GM10248 (cell line): ENCODE results near the gene PRICKLE4.

ENCODE experiments used
- CTCF ChIA-PET: fragments of 300-600 bp; sonication (Branson Sonifier 250); formaldehyde crosslinking; extraction: SDS; loops from one replicate; lab custom pipeline; 2021; ENCODE audit warnings: antibody characterized with exemption; lab: Yijun Ruan, JAX
- POLR2A ChIA-PET: fragments of 350-650 bp; sonication (Branson Sonifier 250); formaldehyde crosslinking; extraction: SDS; loops from one replicate; lab custom pipeline; 2020; ENCODE audit warnings: antibody characterized with exemption; lab: Yijun Ruan, JAX
- DNase-seq: peaks from one replicate; pipeline ENCODE4 v3.0.0; 2012; ENCODE audit errors: extremely low spot score
- CTCF ChIP-seq: IDR thresholded peaks from 2 replicates; pipeline ENCODE4 v1.5.1; 2012; ENCODE audit warnings: mild to moderate bottlenecking, low read depth; ENCODE audit errors: extremely low read depth, missing control alignments, control extremely low read depth

PRICKLE4 gene

GRCh38 chr6:41778895-41779294 lies 1.7 kb upstream of the PRICKLE4 start:
- TF ChIP-seq CTCF, result no peak
- no peak for DNase-seq
- ChIA-PET POLR2A (no interaction called here), CTCF (interaction anchor here (0.7 to 6.7 kb wide), 7 partner anchors 8 to 315 kb away, joined by 3 to 52 read pairs (median 3); partner anchors contain the start of gene TOMM6)

GRCh38 chr6:41779336-41779735 lies 1.2 kb upstream of the PRICKLE4 start:
- POLR2A ChIA-PET, result no interaction called here
- no peak for TF ChIP-seq CTCF
- CTCF ChIA-PET, result interaction anchor here (0.7 to 11.1 kb wide), 3 partner anchors 46 to 266 kb away, joined by 3 to 253 read pairs (median 4); partner anchors contain the start of gene TAF8
- DNase-seq, result no peak

- DNase-seq, result peak; percentile 99
- POLR2A ChIA-PET, result no interaction called here
- CTCF ChIA-PET, result interaction anchor here (0.7 to 11.1 kb wide), 3 partner anchors 46 to 266 kb away, joined by 3 to 253 read pairs (median 4); partner anchors contain the start of gene TAF8
- TF ChIP-seq CTCF, result peak; percentile 100
Observed at GRCh38 chr6:41779788-41780550, 613 bp upstream of the PRICKLE4 start, which contains the start of gene FRS3. Gene FRS3 (minus strand): TSS chr6:41779900. CDS start chr6:41776987, 2,913 bp downstream.

GRCh38 chr6:41781366-41781730 lies 766 bp downstream of the PRICKLE4 start:
- no peak for DNase-seq
- ChIA-PET POLR2A (no interaction called here), CTCF (interaction anchor here (0.7 to 11.1 kb wide), 5 partner anchors 23 to 264 kb away, joined by 3 to 253 read pairs (median 3); partner anchors contain the start of genes BYSL, MED20 and TAF8)
- no peak for TF ChIP-seq CTCF

- ChIA-PET POLR2A (no interaction called here), CTCF (interaction anchor here (0.7 to 11.1 kb wide), 6 partner anchors 7 to 415 kb away, joined by 3 to 253 read pairs (median 12); partner anchors contain the start of genes BYSL, MED20 and TAF8)
- TF ChIP-seq CTCF, result no peak
- no peak for DNase-seq
Observed at GRCh38 chr6:41783106-41783780, 2.7 kb downstream of the PRICKLE4 start.

GRCh38 chr6:41784581-41785171 lies 4.1 kb downstream of the PRICKLE4 start:
- CTCF ChIA-PET, result interaction anchor here (1.3 to 11.1 kb wide), 12 partner anchors 9 to 416 kb away, joined by 4 to 253 read pairs (median 20); partner anchors contain the start of genes BYSL, MED20 and TAF8
- TF ChIP-seq CTCF, result no peak
- DNase-seq, result no peak
- POLR2A ChIA-PET, result no interaction called here
